EH (cell line): ENCODE data around the gene MAL.
"Not testable (repeated sequence)": the region's sequence is repeated elsewhere in the genome, so short reads cannot be mapped to it uniquely, and the experiment has no call there.

ENCODE experiments used
- DNase-seq: peaks from one replicate; pipeline ENCODE4 v3.0.0-alpha.2; 2015; ENCODE audit warnings: low read depth

MAL gene

GRCh38 chr2:95034221-95034620, 8.7 kb downstream of the MAL start:
- no peak for DNase-seq

- no peak for DNase-seq
These were observed 9.3 kb downstream of the MAL start for GRCh38 chr2:95034818-95035217.

GRCh38 chr2:95036596-95037383, 11.3 kb downstream of the MAL start:
- DNase-seq: no peak

- DNase-seq: no peak
These were observed 11.9 kb downstream of the MAL start for GRCh38 chr2:95037384-95037839.

GRCh38 chr2:95037841-95038585, 12.5 kb downstream of the MAL start:
- not testable (repeated sequence) for DNase-seq

- DNase-seq: no peak
These were observed 13.3 kb downstream of the MAL start for GRCh38 chr2:95038635-95039298.

- no peak for DNase-seq
These were observed 13.9 kb downstream of the MAL start for GRCh38 chr2:95039363-95039762.

- DNase-seq: no peak
These were observed 14.5 kb downstream of the MAL start for GRCh38 chr2:95039978-95040377.

- no peak for DNase-seq
These were observed 14.9 kb downstream of the MAL start for GRCh38 chr2:95040426-95040825.

- DNase-seq: no peak
These were observed 15.7 kb downstream of the MAL start for GRCh38 chr2:95041060-95041823.

GRCh38 chr2:95041824-95042442, 16.4 kb downstream of the MAL start:
- no peak for DNase-seq

GRCh38 chr2:95042472-95043271, 17.2 kb downstream of the MAL start:
- no peak for DNase-seq

GRCh38 chr2:95043300-95044093, 18.0 kb downstream of the MAL start:
- DNase-seq: peak; percentile 72

- no peak for DNase-seq
These were observed 19.1 kb downstream of the MAL start for GRCh38 chr2:95044601-95045000.

- DNase-seq: no peak
These were observed 21.0 kb downstream of the MAL start for GRCh38 chr2:95046371-95047112.

GRCh38 chr2:95047629-95048510, 22.4 kb downstream of the MAL start:
- no peak for DNase-seq

- DNase-seq: no peak
These were observed 23.5 kb downstream of the MAL start for GRCh38 chr2:95048825-95049682.
